GM18858 (cell line): ENCODE measurements around the gene KCNN3.

ENCODE experiments used
- ATAC-seq: cut with Tn5 transposase; IDR thresholded peaks from one replicate; pipeline ENCODE4 v1.9.1; 2021; ENCODE audit not compliant: unreplicated experiment

Gene KCNN3

DNA sequence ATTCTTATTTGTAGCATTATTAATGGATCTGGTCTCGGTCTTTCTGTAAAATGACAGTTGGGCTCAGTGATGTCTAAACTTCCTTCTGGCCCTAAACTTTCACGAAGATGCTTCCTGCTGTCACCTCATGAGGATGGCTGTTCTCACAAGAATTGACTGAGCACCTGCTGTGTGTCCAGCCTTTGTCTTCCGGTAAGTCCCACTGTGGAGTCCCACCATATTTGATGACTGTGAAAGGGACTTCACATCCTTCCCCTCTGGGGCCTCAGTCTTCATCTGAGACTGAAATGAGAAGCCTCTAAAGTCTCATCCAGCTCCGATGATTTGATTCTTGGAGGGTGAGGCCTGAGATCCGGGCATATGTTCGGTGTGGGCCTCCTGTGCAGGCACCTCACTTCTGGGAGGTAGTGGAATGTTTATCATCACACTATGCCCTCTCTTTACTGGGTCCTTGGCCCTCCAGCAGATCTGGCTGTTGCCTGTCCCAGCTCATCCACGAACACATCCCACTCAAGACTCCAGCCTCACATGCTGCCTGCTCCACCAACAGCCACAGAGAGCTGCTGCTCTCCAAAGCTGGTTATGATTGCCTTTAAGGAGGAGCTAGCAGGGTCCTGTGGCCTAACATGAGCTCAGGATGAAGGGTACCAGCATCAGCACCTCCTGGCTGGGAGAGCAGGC is 95.8 kb downstream of the KCNN3 start:
- no peak for ATAC-seq

DNA sequence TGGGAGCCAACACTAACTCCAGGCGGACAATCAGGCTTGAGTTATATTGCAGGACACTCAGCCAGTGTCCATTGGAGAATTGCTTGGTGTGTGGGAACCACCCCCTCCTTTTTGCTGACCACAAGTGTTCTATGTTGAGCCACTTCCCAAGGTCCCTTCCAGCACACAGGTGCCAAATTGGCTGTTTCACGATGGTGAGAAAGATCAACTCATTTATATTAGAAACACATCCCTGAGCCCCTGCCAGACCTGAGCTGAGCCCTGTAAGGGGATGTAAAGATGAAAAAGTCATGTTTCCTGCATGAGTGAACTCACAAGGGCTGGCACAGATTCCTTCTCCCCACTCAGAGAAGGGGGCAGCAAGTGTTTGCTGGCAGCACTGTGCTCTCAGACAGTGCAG is 96.5 kb downstream of the KCNN3 start:
- ATAC-seq, result no peak

DNA sequence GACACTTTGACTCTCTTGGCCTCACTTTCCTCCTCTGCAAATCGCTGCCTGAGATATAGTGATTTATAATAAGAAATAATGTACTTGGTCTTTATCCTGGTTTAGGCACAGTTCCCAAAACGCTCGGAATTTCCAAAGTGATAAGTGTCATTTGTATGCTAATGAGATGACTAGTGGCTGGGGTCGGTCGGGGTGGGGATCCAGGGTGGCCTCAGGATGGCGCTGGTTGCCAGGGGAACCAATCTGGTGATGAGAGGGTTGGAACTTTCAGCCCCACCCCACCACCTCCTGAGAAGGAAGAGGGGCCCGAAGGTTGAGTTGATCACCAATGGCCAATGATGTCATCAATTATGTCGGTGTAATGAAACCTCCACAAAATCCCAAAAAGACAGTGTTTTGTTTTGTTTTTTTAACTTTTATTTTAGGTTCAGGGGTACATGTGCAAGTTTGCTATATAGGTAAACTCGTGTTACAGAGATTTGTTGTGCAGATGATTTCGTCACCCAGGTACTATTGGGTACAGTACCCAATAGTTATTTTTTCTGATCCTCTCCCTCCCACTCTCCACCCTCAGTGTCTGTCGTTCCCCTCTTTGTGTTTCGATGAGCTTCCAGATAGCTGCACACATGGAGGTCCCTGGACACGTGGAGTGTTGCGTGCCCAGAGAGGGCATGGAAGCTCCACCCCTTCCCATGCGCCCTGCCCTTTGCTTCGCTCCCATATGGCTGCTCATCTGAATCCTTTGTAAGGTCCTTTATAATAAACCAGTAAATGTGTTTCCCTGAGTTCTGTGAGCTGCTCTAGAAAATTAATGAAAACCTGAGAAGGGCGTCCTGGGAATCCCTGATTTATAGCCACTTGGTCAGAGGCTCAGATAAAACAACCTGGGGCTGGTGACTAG is 97.2 kb downstream of the KCNN3 start:
- ATAC-seq, result no peak

DNA sequence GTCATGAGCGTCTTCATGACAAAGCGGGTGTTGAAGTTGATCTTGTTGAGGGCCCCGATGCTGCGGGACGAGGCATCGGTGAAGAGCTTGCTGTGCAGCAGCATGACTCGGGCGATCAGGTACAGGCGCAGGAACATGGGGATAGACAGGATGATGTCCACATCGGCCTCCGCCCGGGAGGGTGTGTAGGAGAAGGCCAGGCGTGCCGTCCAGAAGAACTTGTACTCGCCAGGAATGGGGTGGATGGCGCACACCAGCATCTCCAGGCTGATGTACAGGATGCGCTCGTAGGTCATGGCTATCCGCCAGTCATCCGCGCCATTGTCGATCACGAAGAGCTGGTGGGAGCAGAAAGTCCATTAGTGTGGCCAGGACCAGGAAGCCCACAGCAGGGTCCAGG is 98.0 kb downstream of the KCNN3 start:
- ATAC-seq, result no peak

DNA sequence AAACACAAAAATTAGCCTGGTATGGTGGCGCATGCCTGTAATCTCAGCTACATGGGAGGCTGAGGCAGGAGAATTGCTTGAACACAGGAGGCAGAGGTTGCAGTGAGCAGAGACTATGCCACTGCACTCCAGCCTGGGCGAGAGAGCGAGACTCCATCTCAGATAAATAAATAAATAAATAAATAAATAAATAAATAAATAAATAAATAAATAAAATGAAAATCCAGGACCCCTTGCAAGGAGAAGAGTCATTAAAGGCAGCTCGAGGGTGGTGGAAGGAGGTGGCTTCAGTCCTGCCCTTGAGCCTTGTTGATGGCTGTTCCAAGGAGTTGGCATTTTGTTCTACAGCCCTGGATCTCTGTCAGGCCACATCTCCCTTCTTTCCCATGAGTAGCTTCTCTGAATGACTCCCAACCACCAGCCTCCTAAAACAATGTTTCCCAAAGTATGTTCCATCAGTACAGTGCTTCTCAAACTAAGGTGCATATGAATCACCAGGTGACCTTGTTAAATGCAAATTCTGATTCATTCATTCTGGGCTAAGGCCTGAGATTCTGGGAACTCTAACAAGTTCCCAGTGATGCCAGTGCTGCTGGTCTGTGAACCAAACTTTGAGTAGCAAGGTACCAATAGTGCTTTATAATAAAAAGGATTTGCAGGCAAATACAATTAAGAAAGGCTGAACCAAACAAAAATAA is 99.0 kb downstream of the KCNN3 start:
- no peak for ATAC-seq

DNA sequence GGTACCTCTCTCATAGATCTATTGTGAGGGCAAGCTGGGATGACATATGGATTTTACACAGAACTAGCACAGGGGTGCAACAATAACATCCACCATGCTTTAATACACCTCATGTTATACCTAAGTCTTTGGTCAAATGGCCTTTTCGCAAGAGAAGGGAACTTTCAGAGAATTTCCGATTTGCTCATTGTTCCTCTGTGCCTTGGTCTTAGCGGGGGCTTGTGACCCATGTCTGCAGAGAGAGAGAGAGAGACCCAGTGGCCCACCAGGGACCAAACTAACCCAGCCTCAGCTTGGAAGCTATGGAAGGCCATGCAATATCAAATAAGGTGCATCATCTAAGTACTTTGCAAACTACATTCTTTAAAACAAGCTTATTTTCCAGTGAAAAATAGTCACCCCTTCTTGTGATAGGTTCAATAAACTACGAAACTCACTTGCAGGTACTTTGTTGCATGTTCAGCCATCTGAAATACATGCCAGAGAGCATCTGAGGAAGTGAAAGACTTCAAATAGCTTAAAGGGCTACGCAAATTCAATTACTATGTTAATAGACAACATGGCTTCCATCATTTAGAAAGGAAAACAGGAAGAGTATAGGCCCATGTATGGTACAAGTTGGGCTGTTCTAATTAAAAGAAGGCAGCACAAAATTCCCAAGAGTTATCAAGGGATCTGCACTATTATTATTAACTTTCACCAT is 100.7 kb downstream of the KCNN3 start:
- no peak for ATAC-seq

DNA sequence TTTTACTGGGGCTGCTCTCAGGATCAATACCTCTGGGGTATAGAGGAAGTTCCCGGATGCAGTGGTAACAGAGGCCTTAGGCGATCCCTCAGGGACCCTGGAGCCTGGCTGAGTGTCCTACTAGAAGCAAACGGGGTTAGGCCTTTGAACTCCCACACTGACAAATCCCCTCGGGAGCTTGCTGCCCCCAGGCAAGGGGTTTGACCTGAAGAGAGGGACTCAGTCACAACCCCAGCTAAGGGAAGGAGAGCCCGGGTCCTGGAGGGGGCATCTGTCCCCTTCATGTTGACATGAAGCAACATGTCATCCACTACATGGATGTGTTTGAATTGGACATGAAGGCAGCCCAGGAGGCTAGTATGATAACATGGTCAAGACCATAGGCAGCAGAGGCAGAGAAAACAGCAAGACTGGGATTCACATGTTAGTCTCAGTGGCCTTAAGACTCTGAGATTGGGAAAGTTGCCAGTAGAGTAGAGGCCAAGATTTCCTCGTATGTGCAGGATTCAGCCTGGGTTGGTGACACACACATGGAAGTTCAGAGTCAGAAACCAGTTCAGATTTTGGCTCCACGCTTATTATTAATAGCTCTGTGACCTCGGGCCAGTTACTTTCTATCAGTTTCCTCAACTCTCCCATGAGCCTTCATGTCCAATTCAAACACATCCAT is 101.5 kb downstream of the KCNN3 start:
- no peak for ATAC-seq

DNA sequence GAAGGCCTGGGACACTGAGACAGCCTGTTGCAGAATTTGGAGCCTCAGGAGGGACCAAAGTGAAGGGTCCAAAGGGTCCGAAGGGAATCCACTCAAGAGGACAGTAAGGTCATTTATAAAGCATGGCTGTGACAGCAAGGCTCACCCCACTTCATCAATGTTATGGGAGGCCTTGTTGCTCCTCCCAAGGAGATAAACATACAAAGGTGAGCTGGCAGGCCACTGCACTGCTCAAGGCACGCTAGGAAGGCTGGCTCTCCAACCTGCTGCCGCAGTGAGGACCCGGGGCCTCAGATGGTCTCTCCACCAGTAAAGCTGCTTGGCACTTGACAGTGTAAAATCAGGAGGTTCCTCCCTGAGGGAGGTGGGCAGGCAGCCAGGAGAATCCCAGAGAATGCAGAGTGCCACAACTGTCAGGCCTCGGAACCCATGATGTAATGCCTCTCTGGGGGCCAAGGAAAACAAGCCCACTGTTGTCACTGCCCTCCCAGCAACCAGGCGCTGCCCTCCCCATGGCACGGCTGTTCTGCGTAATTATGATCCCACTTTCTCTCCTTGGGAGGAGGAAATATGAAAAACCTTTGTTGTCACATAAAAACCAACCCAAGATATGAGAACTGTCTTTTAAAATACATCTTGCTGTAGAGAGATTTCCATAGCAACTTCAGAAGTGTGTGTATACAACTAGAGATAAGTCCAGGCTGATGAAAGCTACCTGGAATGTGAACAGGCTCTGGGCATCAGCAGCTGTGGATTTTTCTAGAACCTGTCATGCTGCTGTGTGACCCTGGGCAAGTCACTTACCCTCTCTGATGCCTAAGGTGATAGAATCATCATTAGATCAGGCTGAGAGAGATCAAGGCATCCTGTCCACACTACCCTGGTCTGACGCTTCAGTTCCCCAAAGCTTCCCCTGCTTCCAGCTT is 102.5 kb downstream of the KCNN3 start:
- ATAC-seq, result no peak

DNA sequence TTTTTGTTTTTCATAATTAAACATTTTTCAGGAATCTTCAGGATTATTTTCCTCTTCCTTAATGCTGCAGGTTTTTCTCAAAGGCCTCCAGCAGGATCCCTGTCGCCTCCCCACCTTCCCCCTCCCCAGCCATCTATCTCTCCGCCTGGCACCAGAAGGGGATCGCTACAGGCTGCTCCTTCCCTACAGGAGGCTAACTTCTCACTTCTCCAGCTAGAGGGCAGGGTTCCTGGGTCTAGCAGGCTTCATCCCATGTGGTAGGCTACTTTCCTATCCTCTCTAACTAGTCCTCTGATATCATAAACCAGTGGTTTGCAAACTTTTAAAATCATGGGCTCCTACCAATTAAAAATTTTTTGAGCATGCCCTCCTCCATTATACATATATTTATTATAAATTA is 104.1 kb downstream of the KCNN3 start:
- no peak for ATAC-seq

DNA sequence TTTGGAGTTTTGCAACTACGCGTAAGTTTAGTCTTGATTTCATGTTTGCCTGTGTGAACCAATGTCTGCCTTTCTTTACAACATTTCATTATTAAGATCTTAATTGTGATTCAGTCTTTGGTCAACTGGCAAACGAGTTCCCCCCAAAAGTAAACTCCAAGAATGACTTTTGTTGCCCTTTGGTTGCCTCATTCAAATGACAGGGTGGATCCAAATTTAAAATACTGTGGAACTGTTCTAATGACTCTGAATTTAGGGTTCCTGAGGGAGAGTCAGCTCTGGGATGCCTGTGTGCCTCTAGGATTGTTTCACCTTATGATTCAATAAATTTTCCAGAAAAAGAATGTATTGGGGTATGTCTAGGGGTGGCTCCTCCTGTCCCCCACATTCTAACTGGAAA is 105.3 kb downstream of the KCNN3 start:
- ATAC-seq, result no peak

DNA sequence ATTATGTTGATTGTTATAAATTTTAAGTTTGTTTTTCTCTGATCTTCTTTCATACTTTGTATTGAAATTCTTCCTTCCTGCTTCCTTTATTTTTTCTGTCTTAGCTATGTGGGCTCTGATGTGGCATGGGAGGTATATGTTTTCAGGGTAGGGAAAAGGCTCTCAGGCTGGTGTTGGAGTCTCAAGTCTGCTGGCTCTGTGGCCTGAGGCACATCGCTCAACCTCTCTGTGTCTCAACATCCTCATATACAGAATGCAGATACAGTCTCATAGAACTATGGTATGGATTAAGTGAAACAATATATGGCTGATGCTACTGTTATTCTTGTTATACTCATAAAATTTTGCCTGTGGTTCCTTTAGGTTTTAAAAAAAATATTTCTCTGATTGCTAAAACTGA is 105.9 kb downstream of the KCNN3 start:
- ATAC-seq, result no peak

DNA sequence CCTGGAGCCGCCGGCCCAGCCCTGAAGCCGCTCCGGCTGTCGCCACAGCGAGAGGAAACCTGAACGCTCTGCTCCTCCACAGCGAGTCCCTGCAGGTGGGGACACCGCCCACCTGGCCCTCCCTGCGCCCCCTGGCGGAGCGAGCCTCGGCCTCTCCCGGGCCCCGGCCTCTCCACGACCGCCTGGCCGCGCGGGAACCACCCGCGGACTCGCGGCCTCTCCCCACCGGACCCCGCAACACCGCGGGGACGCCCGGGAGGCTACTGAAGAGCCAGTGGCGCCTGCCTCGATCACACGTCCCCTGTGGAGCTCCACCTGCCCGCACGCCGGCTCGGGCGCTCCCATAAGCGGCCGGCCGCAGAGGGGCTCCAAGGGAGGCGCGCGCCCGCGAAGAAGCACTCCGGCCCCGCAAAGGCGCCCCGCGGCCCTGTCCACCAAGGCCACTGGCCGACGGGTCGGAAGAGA is 109.6 kb downstream of the KCNN3 start:
- ATAC-seq, result no peak

DNA sequence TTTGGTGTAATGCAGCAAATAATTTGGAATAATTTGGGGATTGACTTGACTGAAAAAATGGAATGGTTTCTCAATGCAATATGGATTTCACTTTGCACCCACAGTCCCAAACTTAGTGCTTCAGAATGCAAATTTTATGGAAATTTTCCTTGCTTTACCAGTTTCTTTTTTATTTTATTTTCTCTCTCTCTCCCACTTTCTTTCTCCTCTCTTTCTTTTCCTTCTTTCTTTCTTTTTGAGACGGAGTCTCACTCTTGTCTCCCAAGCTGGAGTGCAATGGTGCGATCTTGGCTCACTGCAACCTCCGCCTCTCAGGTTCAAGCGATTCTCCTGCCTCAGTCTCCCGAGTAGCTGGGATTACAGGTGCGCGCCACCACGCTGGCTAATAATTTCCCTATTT is 110.3 kb downstream of the KCNN3 start:
- ATAC-seq, result no peak

DNA sequence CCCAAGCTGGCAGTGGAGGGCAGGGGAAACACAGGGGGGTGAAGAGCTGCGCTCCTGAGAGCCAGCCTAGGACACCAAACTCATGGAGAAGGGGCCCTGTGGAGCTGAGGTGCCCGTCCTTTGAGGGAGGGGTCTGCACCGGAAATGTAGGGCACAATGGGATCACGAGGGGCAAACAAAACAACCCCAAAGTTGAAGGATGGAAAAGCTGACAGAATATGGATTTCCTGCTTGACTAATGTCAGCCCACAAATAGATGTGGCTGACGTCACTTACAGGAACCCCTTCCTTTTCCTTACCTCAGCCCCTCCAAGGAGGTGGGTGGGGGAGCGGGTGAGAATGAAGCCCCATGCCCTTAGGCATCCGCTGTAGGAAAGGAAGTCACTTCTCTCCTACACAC is 110.9 kb downstream of the KCNN3 start:
- ATAC-seq, result no peak

DNA sequence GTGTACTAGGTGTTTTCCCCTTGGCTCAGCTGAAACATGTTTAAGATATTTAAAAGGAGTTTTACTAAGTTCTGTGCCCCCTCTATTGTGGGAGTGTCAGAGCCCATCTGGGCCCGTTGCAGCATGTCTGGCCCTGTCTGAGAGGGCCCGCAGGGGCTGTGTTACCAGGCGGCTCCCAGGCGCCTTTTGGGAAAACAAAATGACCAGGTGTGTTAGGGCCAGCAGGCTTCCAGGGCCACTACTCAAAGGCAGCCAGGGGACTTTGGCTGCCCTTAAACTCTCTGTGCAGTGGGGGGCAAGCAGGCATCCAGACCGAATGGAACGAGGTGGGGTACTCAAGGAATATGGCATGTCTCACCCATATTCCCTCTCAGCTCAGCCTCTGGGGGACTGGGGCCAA is 111.7 kb downstream of the KCNN3 start:
- ATAC-seq, result no peak

DNA sequence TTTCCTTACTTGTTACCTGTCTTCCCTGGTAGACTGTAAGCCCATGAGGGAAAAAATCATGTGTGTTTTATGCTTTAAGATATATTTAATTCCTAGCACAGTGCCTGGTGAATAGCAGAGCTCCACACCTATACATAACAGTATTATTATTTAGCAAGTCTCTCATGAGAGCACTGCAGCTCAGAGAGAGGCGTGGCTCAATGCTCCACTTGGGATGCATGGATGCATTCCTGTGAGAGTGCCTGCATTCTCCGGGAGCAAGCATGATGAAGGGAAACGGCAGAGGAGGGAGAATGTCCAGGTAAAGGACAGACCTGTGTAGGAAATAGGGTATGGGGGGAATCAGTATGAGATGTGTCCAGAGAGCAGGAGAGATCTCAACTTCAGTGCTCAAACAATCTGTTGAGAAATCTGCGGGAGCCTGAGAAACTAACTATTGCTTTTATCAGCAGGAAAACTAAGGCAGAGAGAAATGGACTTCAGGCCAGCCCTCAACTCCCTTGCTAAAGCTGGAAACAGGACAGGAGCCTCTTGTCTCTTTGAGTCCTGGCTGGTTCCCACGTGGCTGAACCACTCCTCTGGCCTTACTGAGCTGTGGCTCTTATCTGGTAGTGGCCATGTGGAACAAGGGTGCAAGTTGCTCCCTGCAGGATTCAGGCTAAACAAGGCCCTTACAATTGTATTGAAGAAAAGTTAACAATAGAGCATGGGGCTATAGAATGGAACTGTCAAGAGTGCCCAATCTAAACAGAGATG is 113.1 kb downstream of the KCNN3 start:
- ATAC-seq, result no peak

DNA sequence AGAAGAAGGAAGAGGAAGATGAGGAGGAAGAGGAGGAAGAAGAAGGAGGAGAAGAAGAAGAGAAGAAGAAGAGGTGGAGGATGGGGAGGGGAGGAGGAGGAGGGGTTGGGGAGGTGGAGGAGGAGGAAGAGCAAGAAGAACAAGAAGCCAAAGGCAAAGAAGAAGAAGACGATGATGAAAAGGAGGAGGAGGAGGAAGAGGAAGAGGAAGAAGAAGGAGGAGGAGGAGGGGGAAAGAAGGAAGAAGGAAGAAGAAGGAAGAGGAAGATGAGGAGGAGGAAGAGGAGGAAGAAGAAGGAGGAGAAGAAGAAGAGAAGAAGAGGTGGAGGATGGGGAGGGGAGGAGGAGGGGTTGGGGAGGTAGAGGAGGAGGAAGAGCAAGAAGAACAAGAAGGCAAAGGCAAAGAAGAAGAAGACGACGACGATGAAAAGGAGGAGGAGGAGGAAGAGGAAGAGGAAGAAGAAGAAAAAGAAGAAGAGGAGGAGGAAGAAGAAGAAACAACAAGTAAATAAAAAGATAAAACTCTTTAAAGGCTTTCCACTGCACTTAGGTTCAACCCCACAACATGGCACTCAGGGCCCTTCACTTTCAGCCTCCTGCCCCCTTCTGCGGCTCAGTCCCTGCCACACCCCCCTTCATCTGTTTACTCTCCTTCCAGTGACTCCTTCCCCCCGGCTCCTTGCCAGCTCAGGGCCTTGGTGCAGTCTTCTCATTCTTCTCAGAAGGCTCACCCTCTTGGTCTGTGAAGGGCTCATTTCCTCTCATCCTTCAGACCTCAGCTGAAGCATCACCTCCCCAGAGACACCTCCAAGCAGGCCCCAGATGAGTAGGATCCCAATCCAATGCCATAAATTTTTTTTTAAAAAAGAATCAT is 114.0 kb downstream of the KCNN3 start:
- no peak for ATAC-seq

DNA sequence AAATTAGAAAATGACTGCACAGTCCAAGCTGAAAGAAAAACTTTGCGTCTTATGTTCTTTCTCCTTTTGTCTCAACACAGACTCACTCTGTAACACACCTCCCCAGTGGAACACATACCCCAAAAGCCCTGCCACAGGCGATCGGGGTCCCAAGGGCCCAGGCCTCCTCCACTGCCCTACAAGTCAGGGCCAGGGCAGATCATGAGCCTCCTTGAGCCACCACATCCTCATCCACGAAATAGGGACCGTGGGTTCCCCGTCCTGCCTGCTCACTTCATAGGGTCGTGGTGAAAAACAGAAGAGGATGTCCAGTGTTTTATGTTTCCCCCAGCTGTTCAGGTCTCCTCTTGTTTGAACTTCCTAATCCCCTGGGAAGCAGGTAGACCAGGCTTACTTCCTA is 116.7 kb downstream of the KCNN3 start:
- ATAC-seq, result no peak
